Measurements from ENCODE around the gene LYPD6B.

The LYPD6B gene

GRCh38 chr2:149164296-149164695 lies 125.8 kb downstream of the LYPD6B start:
- DNase-seq: no peak

- DNase-seq: no peak
These were observed 126.3 kb downstream of the LYPD6B start for GRCh38 chr2:149164827-149165226.

- no peak for DNase-seq
These were observed 128.7 kb downstream of the LYPD6B start for GRCh38 chr2:149167001-149167780.

- no peak for DNase-seq
These were observed 129.4 kb downstream of the LYPD6B start for GRCh38 chr2:149167941-149168340.

- no peak for DNase-seq
These were observed 131.2 kb downstream of the LYPD6B start for GRCh38 chr2:149169656-149170055.

- DNase-seq: no peak
These were observed 131.7 kb downstream of the LYPD6B start for GRCh38 chr2:149170156-149170555.

GRCh38 chr2:149170911-149171310 lies 132.4 kb downstream of the LYPD6B start:
- no peak for DNase-seq

- no peak for DNase-seq
These were observed 134.7 kb downstream of the LYPD6B start for GRCh38 chr2:149173220-149173619.

- no peak for DNase-seq
These were observed 137.5 kb downstream of the LYPD6B start for GRCh38 chr2:149175956-149176355.

GRCh38 chr2:149178612-149179011 lies 140.1 kb downstream of the LYPD6B start:
- DNase-seq: no peak

- no peak for DNase-seq
These were observed 141.9 kb downstream of the LYPD6B start for GRCh38 chr2:149180226-149180875.

GRCh38 chr2:149183187-149183586 lies 144.7 kb downstream of the LYPD6B start:
- DNase-seq: no peak

- DNase-seq: peak; percentile 61
These were observed 146.5 kb downstream of the LYPD6B start for GRCh38 chr2:149184991-149185390.

- DNase-seq: no peak
These were observed 147.5 kb downstream of the LYPD6B start for GRCh38 chr2:149185942-149186490.

- DNase-seq: no peak
These were observed 148.6 kb downstream of the LYPD6B start for GRCh38 chr2:149187057-149187456.

GRCh38 chr2:149188291-149188690 lies 149.8 kb downstream of the LYPD6B start:
- no peak for DNase-seq

GRCh38 chr2:149189769-149190168 lies 151.3 kb downstream of the LYPD6B start:
- no peak for DNase-seq

- DNase-seq: no peak
These were observed 153.4 kb downstream of the LYPD6B start for GRCh38 chr2:149191915-149192314.

- no peak for DNase-seq
These were observed 153.9 kb downstream of the LYPD6B start for GRCh38 chr2:149192427-149192826.

- DNase-seq: no peak
These were observed 161.6 kb downstream of the LYPD6B start for GRCh38 chr2:149200109-149200520.

- DNase-seq: no peak
These were observed 166.2 kb downstream of the LYPD6B start for GRCh38 chr2:149204686-149205085.

- DNase-seq: no peak
These were observed 166.6 kb downstream of the LYPD6B start for GRCh38 chr2:149205143-149205542.

- DNase-seq: no peak
These were observed 175.4 kb downstream of the LYPD6B start for GRCh38 chr2:149213764-149214493.

GRCh38 chr2:149218497-149218896 lies 180.0 kb downstream of the LYPD6B start:
- no peak for DNase-seq
